Measurements from ENCODE around the gene B4GALNT2.
"Not testable (repeated sequence)": the region's sequence is repeated elsewhere in the genome, so short reads cannot be mapped to it uniquely, and the experiment has no call there.

Gene B4GALNT2, protein sequence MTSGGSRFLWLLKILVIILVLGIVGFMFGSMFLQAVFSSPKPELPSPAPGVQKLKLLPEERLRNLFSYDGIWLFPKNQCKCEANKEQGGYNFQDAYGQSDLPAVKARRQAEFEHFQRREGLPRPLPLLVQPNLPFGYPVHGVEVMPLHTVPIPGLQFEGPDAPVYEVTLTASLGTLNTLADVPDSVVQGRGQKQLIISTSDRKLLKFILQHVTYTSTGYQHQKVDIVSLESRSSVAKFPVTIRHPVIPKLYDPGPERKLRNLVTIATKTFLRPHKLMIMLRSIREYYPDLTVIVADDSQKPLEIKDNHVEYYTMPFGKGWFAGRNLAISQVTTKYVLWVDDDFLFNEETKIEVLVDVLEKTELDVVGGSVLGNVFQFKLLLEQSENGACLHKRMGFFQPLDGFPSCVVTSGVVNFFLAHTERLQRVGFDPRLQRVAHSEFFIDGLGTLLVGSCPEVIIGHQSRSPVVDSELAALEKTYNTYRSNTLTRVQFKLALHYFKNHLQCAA

DNA sequence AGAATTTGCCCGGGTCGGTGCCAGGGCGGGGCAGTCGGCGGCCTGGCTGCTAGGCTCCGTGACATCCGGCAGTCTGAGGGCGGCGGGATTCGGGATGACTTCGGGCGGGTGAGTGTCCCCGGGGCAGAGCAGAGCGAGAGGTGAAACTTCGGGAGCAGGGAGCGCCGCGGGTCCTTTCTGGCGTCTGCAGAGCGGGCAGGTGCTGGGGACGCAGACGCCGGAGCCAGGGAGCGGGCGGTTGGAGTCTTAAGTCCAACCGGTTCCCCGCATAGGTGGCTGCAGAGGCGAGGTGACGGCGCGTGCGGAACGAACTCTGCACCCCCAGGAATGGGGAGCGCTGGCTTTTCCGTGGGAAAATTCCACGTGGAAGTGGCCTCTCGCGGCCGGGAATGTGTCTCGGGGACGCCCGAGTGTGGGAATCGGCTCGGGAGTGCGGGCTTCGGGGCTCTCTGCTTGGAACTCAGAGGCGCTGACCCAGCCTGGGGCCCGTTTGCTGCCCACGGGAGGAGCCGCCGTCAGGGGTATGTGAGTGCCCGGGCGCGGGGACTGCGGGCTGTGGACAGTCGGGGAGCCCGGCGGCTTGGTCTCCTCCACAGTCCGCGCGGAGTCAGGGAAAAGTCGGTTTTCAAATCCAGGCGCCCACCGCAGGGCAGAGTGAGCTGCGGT is at the start of gene B4GALNT2:
Gene B4GALNT2 (plus strand): TSS at position 71 of the 666 bp plus-strand sequence. CDS start 24 bp downstream, at position 95.
- DNase-seq = peak in 1 of 2 experiments; percentile 15

DNA sequence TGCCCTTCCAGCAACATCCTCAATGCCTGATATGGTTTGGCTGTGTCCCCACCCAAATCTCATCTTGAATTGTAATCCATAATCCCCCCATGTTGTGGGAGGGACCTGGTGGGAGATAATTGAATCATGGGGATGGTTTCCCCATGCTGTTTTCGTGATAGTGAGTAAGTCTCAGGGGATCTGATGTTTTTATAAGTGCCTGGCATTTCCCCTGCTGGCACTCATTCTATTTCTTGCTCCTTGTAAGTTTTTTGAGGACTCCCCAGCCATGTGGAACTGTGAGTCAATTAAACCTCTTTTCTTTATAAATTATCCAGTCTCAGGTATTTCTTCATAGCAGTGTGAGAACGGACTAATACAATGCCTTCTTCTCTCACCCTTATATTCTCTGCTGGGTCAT is 47.5 kb upstream of the B4GALNT2 start:
- not testable (repeated sequence) for DNase-seq

DNA sequence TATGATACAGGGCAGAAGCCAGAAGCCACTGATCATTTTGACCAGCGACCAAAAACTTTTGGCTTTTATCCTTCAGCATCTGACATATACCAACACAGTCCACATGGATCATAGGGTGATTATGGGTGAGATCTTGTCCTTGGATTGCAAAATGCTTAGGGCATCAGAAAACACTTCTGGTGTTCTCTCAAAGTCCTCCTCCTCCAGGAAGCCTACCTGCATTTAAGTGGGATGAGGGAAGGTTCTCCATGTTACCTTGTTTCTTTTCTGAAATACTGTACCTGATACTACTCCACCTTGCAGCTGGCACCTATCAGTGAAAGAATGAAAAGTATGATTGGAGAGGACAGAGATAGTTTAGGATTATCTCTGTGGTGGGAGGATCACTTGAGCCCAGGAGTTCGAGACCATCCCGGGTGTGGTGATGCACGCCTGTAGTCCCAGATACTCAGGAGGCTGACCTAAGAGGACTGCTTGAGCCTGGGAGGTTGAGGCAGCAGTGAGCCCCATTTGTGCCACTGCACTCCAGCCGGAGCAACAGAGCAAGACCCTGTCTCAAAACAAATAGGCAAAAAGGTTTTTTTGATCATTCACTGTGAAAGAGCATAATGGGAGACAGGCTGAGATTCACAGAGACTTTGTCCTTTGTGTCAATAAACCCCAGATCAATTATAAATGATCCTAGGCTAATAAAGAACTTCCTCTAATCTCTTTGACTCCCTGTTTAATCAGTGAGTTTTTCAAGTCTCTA is 46.8 kb upstream of the B4GALNT2 start:
- no peak for DNase-seq

DNA sequence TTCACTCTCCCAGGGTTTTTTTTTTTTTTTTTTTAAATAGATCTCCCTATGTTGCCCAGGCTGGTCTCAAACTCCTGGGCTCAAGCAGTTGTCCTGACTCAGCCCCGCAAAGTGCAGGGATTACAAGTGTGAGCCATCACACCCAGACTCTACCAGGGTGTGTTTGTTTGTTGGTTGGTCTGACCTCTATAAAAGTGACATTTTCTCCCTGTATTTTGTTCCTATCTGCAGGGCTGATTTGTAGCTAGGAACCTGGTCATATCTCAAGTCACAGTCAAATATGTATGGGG is 46.3 kb upstream of the B4GALNT2 start:
- DNase-seq = no peak

DNA sequence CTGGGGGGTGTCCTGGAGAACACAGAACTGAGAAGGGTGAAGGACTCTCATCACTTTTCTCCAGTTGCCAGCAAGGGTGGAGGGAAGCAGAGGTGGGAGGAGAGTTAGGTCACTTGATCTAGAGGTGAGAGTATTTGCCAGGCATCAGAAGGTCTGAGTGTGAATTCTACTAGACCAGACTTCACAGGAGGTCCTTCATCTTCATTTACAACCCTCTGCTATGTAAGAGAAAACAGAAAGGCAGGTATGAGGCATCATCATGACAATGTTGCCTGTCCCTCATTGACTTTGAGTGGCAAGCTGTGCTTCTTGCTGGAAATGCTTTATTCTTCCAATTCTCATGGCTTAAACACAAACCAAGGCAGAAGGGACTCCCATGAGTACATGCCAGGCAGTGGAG is 45.9 kb upstream of the B4GALNT2 start:
- DNase-seq = no peak

DNA sequence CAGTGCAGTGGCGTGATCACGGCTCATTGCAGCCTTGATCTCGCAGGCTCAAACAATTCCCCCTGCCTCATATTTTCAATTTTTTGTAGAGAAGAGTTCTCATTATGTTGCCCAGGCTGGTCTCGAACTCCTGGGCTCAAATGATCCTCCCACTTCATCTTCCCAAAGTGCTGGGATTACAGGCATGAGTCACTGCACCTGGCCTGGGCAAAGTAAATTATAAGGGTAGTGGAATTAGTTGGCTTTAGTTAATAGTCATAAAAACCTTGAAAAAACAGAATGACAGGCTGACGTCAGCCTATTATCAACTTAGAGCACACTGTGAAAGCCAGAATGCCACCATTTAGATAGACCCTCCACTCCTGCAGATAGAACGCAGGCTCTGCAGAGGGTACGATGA is 43.5 kb upstream of the B4GALNT2 start:
- DNase-seq = no peak

DNA sequence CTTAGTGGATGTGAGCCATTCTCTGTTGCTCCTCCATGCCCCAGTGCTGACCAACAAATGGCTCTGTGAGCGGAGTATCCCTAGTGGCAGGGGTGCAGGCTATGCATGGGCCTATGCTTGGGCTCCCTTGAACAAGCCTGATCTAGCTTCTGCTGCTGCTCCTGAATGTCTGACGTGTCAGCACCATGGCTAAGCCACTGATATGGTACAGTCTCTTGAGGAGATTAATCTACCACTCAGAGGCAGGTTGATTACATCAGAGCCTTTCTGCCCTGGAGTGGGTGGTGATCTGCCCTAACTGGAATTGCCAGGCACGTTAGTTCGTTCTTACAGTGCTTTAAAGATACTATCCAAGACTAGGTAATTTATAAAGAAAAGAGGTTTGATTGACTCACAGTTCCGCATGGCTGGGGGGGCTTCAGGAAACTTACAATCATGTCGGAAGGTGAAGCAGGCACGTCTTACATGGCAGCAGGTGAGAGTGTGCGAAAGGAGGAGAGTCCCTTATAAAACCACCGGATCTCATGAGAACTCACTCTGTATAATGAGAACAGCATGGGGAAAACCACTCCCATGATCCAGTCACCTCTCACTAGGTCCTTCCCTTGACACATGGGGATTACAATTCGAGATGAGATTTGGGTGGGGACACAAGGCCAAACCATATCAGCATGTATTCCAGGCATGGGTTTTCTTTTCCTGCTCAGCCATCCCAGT is 41.5 kb upstream of the B4GALNT2 start:
- DNase-seq = no peak

DNA sequence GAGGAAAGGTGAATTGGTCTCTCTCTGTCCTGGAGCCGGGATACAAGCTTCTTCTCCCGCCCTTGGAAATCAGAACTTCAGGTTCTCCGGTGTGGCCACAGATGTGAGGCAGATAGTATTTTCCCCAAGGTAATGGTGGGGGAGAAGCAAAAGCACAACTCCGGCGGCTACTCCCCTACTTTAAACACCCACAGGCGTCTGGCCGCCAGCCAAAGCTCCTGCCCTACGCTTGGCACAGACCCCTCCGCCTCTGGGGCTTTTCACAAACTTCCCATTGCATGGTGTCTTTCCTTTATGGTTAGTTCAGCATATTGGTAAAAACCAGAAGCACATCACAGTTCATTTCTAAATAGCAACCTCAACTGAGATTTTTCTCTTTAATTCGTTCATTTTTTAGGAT is 39.4 kb upstream of the B4GALNT2 start:
- DNase-seq = no peak

DNA sequence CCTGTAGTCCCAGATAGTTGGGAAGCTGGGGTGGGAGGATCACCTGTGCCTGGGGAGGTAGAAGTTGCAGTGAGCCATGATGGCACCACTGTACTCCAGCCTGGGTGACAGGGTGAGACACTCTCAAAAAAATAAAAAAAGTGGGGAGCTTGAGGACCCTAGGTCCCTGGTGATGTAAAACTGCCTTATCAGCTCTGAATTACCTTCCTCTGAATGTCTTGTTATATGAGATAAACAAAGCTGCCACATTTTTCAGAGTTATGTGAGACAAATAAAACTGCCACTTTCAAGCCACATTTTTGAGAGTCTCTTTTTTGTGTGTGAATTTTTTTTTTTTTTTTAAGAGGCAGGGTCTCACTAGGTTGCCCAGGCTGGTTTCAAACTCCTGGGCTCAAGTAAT is 32.0 kb upstream of the B4GALNT2 start:
- no peak for DNase-seq

DNA sequence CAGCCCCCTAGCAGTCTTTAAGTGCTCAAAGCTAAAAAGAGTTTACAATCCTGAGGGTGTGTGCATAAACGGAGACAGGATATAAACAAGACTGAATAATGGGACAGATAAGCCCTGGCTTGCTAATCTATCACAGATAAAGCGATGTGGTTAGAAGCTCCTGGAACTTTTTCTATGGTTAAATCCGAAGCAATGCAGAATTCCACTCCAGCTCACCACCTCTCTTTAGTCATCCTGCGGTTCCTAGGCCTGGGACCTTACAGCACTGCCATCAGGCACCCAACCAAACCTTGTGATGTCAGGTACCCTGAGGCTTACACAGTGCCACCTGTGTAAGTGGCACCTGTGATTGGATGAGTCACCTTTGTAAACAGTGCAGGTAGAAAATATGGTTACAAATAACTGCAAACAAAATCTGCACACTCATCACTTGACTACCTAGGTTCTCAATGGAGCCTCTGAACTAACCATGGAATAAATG is 31.5 kb upstream of the B4GALNT2 start:
- DNase-seq = no peak

DNA sequence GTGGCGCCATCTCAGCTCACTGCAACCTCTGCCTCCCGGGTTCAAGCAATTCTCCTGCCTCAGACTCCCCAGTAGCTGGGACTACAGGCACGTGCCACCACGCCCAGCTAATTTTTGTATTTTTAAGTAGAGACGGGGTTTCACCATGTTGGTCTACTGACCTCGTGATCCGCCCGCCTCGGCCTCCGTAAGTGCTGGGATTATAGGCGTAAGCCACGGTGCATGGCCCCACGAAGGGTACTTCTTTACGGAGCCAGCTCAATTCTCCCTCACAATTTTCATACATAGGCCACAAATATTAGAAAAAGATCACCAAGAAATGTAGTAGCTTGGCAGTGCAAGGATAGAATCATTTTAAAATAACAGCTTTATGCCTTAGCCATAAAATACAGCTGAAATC is 29.2 kb upstream of the B4GALNT2 start:
- not testable (repeated sequence) for DNase-seq

DNA sequence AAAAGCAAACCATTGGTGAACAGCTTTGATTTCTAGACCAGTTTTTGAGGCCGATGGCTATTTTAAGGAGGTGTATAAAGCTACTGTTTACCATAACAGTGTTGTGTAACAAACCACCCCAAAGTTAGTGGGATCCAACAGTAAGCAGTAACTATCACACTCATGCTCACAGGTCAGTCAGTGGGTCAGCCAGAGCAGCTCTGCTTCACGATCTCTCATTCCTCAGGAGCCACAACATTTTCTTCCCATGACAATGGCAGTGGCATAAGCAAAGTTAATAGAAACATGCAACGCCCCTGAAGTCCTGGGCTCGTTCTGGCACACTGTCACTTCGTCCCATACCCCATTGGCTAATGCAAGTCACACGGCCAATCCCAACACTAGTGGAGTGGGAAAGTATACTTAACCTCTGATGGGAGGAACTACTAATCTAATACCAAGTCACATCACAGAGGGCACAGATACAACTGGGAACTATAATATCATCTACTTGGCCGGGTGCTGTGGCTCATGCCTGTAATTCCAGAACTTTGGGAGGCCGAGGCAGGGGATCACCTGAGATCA is 28.0 kb upstream of the B4GALNT2 start:
- DNase-seq = no peak

DNA sequence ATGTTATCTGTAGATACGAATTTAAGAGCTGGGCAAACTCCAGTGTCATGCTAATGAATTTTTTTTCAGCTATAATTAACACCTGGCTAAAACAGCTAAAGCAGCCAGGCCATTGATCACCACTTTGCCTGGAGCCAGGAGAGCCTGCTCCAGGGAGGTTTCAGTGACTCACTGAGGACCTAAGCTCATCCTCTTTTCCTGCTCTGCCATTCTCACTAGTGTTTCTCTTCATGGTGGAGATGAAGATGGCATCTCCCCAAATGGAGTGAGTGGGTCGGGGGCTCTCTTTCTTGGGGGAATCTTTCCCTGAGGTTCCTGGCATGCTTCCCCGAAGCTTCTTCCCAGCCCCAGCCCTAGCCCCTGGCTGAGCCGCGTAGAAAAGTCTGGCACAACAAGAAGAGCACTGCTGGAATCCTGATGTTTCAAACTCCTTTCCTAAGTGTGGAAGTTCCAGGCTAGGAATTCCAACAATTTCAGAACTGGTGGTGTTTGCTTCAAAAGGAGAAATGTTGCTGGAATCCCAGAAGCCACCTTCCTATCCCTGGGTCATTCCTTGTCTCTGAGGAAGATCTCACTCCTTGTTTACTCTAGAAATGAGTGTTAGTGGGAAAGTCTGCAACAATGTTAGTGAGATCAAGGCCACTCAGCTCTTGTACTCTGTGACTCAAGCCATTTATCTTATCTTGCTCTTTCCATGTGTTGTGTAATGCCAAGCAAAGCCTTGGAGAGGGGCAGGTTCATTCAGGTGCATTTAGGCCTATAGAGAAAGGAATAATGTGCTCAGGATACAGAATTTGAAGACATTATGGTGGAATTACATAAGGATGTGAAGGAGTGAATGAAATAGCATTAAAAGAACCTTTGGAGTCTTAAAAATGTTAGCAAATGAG is 26.0 kb upstream of the B4GALNT2 start:
- DNase-seq = no peak

DNA sequence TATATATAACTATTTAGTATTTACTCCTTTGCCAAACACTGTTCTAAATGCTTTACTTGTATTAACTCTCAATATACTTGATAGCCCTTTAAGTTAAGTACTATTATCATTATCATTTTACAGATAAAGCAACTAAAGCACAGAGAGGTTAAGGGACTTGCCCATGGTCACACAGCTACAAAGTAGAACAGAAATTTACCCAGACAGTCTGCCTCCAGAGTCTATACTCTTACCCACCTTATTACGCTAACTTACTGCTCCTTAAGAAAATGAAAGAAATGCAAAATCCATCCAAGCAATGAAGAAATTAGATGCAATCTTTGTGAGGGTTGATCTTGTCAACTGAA is 25.4 kb upstream of the B4GALNT2 start:
- no peak for DNase-seq

DNA sequence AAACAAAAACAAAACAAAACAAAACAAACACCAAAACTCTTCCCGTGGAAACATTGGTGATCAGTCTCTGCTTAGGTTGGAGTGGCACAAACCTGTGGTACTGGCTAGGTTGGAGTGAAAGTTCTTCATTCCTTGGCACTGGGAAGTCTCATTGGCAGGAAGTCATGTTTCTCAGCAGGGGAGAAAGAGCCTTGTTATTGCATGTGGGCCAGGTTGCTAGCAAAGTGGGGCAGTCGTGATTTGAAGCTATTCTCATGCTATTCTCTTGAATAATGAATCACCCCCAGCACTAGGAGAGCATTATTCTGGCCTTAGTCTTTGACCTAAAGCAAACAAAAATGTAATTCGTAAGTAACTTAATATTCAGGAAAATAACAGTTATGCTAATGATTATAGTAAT is 24.3 kb upstream of the B4GALNT2 start:
- no peak for DNase-seq

DNA sequence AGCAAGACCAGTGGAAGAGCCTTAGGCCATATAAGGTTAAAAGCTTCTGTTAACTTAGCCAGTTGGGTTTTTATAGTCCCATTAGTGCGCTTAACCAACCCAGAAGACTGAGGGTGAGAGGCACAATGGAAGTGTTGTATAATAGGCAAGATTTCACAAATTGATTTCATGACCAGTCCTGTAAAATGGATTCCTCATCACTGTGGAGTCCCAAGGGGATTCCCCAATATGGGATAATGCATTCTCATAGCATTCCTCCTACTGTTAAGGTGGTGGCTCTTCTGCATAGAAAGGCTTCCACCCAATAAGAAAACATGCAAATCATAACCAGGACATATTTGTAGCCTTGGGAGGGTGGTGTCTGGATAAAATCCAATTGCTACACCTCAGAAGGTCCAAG is 22.1 kb upstream of the B4GALNT2 start:
- no peak for DNase-seq

DNA sequence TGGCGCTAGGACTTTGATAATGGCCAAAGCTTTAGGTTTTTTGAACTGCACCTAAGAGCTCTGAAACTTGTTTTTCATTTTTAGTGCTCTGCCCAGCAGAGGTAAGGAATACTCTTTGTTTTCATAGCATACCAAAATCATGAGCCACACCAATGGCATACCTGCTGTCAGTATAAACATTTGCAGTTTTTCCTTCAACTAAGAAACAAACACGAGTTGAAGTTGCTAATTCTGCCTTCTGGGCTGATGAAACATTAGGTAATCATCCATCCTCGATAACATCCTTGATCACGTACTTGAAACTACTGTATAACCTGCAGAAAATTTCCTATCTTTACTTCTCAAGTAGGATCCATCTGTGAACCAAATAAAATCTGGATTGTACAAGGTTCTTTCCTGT is 20.6 kb upstream of the B4GALNT2 start:
- DNase-seq = no peak

DNA sequence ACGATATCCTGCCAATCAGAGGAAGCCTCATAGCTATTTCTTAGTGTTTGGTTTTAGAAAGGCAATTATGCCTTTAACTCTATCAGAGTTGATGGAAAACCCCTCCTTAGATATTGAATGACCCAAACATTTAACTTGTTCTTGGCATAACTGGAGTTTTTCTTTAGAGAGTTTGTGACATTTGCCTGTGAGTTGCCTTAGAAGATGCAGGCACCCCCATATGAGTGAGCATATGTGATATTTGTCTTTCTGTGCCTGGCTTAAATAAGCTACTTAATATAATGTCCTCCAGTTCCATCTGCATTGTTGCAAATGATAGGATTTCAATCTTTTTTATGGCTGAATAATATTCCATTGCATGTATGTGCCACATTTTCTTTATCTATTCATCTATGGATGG is 19.6 kb upstream of the B4GALNT2 start:
- no peak for DNase-seq

DNA sequence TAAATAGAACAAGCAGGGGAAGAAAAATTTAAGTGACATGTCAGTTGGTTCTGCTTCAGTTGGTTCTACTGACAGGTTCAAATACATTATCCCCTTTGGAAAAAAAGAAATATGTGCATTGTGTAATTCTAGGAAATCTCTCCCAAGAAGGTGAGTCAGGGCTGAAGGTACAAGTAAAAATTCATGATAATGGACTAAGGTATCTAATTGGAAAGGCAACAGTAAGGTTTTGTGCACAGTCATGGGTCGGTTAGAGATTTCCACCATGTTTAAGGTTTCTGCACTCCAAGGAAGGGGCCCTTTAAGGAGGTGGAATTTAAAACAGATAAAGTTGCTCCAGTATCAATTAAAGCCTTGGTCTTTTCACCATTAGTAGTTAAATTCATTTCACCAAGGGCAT is 17.9 kb upstream of the B4GALNT2 start:
- DNase-seq = no peak

DNA sequence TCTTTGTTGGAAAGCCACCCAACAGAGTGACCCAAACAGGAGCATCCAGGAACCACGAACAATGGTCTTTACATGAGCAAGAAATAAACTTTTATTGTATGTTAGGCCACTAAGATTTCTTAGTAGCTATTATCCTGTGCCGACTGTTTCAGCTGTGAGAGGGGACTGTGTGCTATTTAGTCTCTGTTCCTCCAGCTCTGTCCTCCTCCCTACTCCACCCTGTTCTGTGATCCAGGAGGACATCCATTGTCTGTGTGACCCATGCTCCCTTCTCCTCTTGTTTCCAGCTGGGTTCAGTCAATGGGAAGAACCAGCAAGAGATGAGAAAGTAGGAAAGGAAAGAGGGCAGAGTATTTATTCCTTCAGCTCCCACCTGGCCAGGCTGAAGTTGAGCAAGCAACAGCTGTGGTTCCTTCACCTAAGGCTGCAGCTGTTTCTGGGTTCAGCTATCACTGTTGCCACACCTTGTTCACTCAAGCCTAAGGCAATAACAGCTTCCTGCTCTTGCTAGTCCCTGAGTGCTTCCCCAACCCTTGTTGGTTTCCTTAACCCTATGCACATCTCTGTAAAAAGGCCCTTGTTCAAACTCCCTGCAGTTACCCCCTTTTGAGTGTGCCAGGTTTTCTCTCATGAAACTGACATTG is 14.9 kb upstream of the B4GALNT2 start:
- DNase-seq = no peak

DNA sequence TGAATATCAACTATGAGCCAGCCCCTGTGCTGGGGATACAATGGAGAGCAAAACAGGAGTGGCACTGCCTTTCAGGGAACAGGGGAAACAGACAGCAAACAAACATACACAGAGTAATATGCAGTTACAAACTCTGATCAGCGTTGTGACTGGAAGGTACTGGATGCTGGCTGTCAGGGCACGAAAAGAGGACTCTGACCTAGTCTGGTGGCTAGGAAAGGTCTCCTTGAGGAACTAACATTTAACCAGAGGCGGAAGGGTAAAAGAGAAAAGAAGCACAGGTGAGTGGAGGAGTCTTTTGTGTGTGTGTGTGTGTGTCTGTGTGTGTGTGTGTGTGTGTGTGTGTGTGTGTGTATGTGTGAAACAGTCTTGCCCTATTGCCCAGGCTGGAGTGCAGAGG is 12.4 kb upstream of the B4GALNT2 start:
- no peak for DNase-seq
